Prostate gland (tissue), 2 donors: Measurements from ENCODE around the gene PARK7. TPM values are rescaled to one million over a fixed set of nuclear protein-coding genes. Genes with fewer than 3 reads are reported as not detected.

Source experiments
- DNase-seq: peaks from one replicate; pipeline ENCODE4 v3.0.0-alpha.2; 2019; ENCODE audit warnings: low spot score
- H3K27ac ChIP-seq, 2 donors: fragments of 200-600 bp; sonication (generic); 2 replicates each; pipeline ENCODE4 v1.5.1; 2017 to 2019
- H3K27me3 ChIP-seq: fragments of 200-600 bp; sonication (generic); replicated peaks from 2 replicates; pipeline ENCODE4 v1.5.1; 2019; ENCODE audit not compliant: insufficient read depth
- H3K36me3 ChIP-seq, 2 donors: fragments of 200-600 bp; sonication (generic); 1 replicate in 1 of 2; 2 replicates in 1 of 2; pipeline versions ENCODE4 v1.5.1 to v1.8.1; 2017 to 2019
- H3K4me1 ChIP-seq: fragments of 200-600 bp; sonication (generic); replicated peaks from 2 replicates; pipeline ENCODE4 v1.5.1; 2019
- H3K4me3 ChIP-seq, 2 donors: fragments of 200-600 bp; sonication (generic); 2 replicates each; pipeline ENCODE4 v1.5.1; 2017 to 2019
- H3K9me3 ChIP-seq: fragments of 200-600 bp; sonication (generic); 2 replicates; pipeline ENCODE4 v1.5.1; 2017
- CTCF ChIP-seq, 4 experiments: fragments of 200-600 bp in 2 of 4; fragments of 450-650 bp in 2 of 4; sonication (generic) in 2 of 4; IDR thresholded peaks; 1 replicate in 3 of 4; 2 replicates in 1 of 4; pipeline ENCODE4 v1.5.1; 2016 to 2019; ENCODE audit warnings: antibody characterized with exemption in 4 of 4, mild to moderate bottlenecking in 2 of 4, moderate library complexity in 2 of 4
- POLR2A ChIP-seq: fragments of 450-650 bp; IDR thresholded peaks from one replicate; pipeline ENCODE4 v1.6.1; 2016; ENCODE audit warnings: antibody characterized with exemption, mild to moderate bottlenecking
- POLR2AphosphoS5 ChIP-seq: sonication (generic); formaldehyde crosslinking; IDR thresholded peaks from one replicate; pipeline ENCODE4 v1.6.1; 2017; ENCODE audit warnings: antibody characterized with exemption
- WGBS: methylation state at CpG from one replicate; pipeline ENCODE4 v1.1.5; 2018; 5-methylcytosine and 5-hydroxymethylcytosine counted together
- intact Hi-C: fragments of 100-400 bp; cut with DNase I; formaldehyde crosslinking; loops from one replicate; pipeline ENCODE4 v1.14.2; 2022
- total RNA-seq, 2 donors: library from RNA; depleted of rRNA; stranded (reverse); fragments of >200 nt; gene quantifications; one replicate each; pipeline ENCODE4 v1.1.0, GENCODE V29; 2016

The PARK7 gene
- total RNA-seq, 2 donors from 2014 or later, result 156 to 284 TPM

DNA sequence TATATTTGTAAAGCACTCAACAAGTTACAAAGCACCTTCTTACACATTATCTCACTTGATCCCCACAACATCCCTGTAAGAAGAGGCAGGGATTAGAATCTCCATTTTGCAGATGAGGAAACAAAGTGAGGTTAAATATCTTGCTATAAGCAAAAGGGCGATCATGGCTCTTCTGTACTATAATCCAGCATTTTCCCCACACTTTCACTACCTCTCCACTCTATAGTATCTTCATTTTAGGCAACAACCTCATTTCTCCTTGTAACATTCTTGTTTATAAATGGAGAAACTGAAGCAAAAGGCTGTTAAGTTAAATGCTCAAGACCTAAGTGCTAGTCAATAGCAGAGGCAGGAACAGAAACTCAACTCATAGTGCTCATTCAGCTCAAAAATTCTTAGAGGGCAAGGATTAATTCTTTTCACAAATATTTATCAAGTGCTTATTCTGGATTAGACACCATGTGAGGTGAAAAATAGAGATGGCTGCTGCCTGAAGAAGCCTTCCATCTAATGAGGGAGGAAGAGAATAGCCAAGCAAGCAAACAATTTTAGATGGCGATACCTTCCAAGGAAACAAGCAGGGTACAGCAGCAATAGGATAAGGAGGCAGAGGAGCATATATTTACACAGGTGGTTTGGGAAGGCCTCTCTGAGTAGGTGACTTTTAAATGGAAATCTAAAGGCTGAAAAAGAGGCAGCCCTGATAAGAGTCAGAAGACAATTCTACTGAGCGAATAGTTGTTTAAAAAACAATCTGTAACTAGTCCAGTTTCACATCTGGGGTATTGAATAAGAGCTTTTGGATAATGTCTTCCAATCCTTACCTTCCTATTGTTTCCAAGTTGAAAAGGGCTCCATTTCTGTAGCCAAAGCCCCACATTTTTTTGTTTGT lies 61.1 kb downstream of the PARK7 start:
- 74% methylated on average over 3 of the region's 3 CpGs for WGBS
- TF ChIP-seq POLR2AphosphoS5, result peak; percentile 2
- no peak for TF ChIP-seq POLR2A
- Histone ChIP-seq H3K27ac (peak overlapping the region; percentile 60 to 94), H3K4me1 (peaks cover 5% of the 10 kb centered on the region), H3K27me3 (no peaks in the 10 kb centered on the region), H3K4me3 (peak overlapping the region in 1 of 2 donors; percentile 88), H3K9me3 (no peaks in the 10 kb centered on the region), H3K36me3 (no peaks in the 10 kb centered on the region)
- intact Hi-C loops, result no loop called here
- no peak for DNase-seq

DNA sequence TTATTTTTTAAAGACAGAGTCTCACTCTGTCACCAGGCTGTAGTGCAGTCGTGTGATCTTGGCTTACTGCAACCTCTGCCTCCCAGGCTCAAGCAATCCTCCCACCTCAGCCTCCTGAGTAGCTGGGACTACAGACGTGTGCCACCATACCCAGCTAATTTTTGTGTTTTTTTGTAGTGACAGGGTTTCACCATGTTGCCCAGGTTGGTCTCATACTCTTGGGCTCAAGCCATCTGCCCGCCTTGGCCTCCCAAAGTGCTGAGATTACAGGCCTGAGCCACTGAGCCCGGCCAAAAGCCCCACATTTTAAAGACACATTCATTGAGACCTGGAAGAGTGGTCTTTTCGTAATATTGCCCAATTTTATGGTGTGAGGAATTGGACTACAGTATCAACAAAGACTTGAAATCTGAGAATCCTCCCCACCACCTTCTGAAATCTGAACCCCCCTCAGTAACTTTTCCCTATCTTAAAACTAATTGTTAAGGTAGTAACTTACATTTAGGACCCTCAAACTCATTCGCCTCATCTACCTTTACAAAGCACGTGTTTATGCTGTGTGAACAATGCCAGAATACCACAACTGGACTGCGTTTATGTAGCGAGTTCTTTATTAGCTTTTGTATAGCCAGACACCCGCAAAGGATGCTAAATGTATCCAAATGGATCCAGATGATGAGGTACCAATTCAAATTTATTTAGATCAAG lies 61.9 kb downstream of the PARK7 start:
- H3K4me3 ChIP-seq, result peak overlapping the region in 1 of 2 donors; percentile 88
- 66% methylated on average over 10 of the region's 10 CpGs for WGBS
- no peaks in the 10 kb centered on the region for H3K36me3 ChIP-seq
- DNase-seq, result no peak
- TF ChIP-seq POLR2A (no peak), POLR2AphosphoS5 (no peak), CTCF (IDR thresholded peaks at IDR 0.05) (no peak)
- no peaks in the 10 kb centered on the region for H3K27me3 ChIP-seq
- intact Hi-C loops, result no loop called here
- H3K4me1 ChIP-seq, result peaks cover 10% of the 10 kb centered on the region
- no peaks in the 10 kb centered on the region for H3K9me3 ChIP-seq
- peak overlapping the region; percentile 60 to 94 for H3K27ac ChIP-seq

DNA sequence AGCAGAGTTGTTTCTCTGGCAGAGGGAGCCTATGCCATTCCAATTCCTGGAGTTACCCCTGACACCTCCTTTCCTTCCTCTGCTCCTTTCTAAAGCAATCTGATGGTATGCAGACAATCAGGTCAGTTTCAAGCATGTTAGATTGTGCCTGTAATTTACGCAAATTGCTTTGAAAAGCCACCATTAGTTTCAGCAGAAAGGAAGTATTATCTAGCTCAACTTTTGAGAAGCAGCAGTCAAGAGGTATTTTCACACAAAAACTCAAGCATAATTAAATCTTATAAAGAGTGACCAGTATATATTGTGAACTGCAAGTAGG lies 62.4 kb downstream of the PARK7 start:
- 50% methylated on average over 1 of the region's 1 CpG for WGBS
- peaks cover 10% of the 10 kb centered on the region for H3K4me1 ChIP-seq

DNA sequence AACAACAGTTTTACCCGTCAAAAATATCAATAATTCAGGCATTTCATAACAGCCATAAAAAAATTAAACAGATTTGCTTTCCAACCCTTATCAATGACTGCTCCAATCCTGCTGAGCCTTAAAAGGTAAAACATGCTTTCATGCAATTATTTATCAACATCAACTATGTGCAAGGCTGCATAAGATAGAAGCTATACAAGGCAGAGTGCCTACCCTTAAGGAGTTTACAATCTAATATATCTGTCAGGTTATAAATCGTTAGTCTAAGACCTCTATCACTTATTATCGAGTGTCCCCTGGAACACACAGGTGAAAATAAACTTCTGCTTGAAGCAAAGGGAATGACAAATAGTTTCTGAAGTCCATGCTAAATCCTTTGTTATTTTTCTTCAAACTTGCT lies 62.8 kb downstream of the PARK7 start:
- Histone ChIP-seq H3K27ac (peak overlapping the region; percentile 81 to 94), H3K4me3 (peak overlapping the region; percentile 88 to 94), H3K4me1 (peaks cover 8% of the 10 kb centered on the region), H3K9me3 (no peaks in the 10 kb centered on the region), H3K36me3 (no peaks in the 10 kb centered on the region), H3K27me3 (no peaks in the 10 kb centered on the region)
- no peak for DNase-seq
- intact Hi-C loops, result no loop called here
- TF ChIP-seq POLR2A, result no peak
- TF ChIP-seq CTCF (IDR thresholded peaks at IDR 0.05), result no peak
- TF ChIP-seq POLR2AphosphoS5, result no peak
- WGBS, result 64% methylated on average over 3 of the region's 3 CpGs

More for the DNA sequence above, 62.4 kb downstream of the PARK7 start:
- intact Hi-C loops, result no loop called here
- H3K4me3 ChIP-seq, result peak overlapping the region in 1 of 2 donors; percentile 88
- TF ChIP-seq CTCF (IDR thresholded peaks at IDR 0.05) (no peak), POLR2A (no peak), POLR2AphosphoS5 (no peak)
- H3K27me3 ChIP-seq, result no peaks in the 10 kb centered on the region
- DNase-seq, result no peak
- H3K36me3 ChIP-seq, result no peaks in the 10 kb centered on the region
- peak overlapping the region; percentile 60 to 94 for H3K27ac ChIP-seq
- H3K9me3 ChIP-seq, result no peaks in the 10 kb centered on the region

GRCh38 chr1:8025061-8025670 lies 63.7 kb downstream of the PARK7 start:
- 2% methylated on average over 19 of the region's 19 CpGs for WGBS
- intact Hi-C loops, result loop anchor here (5.0 kb wide), 3 partner anchors 97 to 292 kb away; partner anchors contain the start of gene SLC45A1
- no peak for DNase-seq
- Histone ChIP-seq H3K36me3 (no peaks in the 10 kb centered on the region), H3K27me3 (no peaks in the 10 kb centered on the region), H3K4me3 (peak overlapping the region; percentile 88 to 94), H3K27ac (peak overlapping the region; percentile 81 to 94), H3K4me1 (peaks cover 5% of the 10 kb centered on the region), H3K9me3 (no peaks in the 10 kb centered on the region)
- TF ChIP-seq POLR2AphosphoS5, result peak; percentile 32
- TF ChIP-seq CTCF (IDR thresholded peaks at IDR 0.05), result no peak
- no peak for TF ChIP-seq POLR2A
